Cortex of kidney (tissue), 1 donor: ENCODE data around the gene DCAF11.

Experiments used
- DNase-seq: peaks from one replicate; lab custom pipeline; 2025; lab: John Stamatoyannopoulos, UW

The DCAF11 gene

DNA sequence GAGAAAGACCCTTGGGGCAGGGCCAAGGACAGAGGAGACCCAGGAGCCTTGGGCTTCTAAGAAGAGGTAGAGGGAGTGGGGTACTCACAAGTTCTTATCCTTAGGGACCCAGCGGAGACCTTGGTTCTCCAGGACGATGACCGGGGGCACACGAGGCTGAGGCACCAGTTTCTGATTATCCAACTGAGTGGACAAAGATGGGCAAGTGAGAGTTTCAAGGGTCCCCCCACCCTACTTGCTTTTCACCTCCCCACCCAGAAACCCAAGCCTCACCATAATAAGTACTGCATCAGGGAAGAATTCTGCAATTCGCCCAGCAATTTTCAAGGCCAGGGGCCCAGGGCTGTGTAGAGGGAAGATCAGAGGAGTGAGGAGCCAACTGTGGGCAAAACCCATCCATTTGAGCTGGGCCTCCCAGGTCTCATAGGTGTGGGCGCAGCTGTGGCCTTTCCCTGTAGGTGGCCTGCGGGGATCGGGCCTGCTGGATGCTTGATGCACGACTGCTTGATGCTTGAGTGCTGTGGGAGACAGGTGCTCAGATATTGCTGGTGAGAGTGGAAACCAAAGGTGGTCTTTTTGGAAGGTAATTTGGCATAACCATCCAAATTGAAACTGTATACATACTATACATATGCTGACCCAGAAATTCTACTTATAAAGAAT lies 24.8 kb downstream of the DCAF11 start:
- DNase-seq: no peak

DNA sequence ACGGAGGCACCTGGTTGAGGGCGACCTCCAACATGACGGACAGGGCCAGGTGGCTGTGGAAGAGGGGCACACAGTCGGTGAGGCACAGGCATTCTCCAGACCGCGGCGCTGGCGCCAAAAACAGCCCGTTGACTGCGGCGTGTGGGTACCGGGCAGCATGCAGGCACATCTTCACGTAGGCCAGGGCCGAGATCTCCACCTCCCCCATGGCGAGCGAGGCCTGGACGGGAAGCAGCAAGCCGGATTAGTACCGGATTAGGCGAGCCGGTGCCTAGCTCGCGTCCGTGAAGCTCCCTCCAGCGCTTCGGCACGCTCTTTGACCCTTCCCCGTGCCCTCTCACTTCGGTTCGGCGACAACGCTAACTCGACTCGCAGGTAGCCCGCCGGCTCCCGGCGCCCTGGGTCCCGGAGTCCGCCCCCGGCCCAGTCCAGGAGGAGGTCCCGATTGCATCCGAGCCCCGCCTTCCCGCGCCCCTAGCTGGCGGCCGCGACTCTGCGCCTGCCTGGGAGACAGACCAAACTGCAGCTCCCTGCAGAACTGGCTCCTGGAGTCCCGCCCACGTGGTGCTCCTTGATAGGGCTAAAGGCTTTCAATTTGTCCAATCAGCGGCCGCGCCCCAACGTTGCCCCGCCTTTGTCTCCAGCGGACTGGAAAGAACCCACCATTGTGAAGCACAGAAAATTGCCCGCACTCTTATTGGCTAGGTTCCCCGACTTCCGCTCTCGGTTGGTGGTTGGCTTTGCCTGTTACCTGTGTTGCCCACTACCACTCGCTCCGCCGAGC lies 26.7 kb downstream of the DCAF11 start, which contains the start of gene EMC9:
TSS of gene EMC9 (minus strand) at position 495 of the 784 bp plus-strand sequence. CDS start at position 208, 287 bp downstream.
- peak; percentile 77 for DNase-seq

DNA sequence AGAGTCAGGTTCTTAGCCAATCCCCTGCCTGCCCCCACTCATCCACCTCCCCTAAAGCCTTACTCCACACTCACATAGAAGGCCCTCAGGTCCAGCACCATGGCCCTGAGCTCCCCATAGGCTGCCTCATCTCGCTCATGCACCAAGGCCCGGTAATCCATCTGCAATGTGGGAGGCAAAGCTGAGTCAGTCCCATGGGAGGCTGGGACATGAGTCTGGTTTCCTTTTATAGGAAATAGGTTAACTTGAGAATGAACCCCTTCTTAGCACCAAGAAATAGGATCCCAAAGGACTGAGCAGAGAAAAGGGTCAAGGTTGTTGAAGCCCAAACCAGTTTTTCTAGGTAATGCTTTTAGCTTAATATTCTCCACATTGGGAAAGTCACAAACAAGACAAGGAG lies 28.9 kb downstream of the DCAF11 start:
- DNase-seq: no peak

DNA sequence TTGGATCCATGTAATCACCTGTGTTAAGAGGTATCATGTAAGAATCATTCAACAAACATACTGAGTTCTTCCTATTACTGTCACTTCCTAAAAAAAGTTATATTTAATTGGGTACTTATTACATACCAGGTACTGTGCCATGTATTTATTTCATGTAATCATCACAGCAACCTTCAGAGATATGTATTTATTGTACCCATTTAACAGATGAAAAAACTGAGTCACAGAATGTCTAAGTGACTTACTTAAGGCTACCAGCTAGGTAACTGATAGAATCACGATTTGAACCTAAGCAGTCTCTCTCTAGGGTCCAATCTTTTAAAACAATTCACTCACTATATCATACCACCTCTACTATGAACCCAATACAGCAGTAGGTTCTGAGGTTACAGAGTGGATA lies 29.9 kb downstream of the DCAF11 start:
- DNase-seq: no peak

DNA sequence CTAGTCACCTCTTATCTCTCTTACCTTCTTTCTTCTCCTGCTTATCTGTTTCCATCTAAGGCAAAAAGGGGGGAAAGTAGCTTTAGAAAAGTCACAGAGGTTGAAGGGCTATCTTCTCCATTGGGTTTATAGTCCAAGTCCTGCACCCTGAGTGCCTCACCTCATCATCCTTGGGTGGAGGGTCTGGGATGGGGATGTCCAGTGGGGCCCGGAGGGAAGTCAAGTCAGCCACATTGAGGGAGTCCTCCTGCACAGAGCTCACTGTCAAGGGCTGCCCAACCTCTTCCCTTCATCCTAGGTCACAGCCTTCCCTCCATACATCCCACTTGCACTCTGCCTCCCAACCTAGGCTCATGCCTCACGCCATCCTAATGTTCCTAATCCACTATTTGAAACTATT lies 30.6 kb downstream of the DCAF11 start:
- DNase-seq: no peak

DNA sequence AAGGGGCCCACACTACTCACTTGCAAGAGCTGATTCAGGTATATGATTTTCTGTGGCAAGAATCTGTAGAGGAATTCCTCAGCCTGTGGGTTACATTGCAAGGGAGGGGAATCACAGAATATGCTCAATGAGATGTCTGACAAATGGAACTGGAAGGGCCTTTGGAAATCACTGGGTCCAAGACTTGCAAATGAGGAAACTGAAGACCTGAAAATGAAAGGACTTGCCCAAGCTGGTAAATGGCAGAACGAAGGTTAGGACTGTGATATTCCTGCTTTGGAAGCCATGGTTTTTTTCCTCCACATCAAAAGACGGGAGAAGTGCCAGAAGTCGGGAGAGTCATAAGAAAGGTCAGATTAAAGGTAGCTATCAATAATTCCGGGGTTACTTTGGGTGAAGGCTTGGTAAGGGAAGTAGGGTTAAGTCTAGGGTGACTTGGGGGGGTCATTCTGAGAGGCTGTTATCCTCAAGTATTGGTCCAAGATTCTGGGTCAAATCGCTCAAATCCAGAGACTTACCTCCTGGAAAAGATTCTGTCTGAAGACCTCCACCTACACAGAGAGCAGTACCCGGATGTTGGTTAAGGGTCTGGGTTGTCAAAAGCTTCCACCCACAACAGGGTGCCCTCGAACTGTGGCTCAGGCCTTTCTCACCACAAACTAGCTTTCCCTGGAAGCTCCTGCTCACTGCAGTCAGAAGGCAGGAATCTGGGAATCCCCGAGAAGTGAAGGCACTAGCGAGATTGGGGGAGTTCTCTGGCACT lies 31.3 kb downstream of the DCAF11 start:
- DNase-seq: no peak

DNA sequence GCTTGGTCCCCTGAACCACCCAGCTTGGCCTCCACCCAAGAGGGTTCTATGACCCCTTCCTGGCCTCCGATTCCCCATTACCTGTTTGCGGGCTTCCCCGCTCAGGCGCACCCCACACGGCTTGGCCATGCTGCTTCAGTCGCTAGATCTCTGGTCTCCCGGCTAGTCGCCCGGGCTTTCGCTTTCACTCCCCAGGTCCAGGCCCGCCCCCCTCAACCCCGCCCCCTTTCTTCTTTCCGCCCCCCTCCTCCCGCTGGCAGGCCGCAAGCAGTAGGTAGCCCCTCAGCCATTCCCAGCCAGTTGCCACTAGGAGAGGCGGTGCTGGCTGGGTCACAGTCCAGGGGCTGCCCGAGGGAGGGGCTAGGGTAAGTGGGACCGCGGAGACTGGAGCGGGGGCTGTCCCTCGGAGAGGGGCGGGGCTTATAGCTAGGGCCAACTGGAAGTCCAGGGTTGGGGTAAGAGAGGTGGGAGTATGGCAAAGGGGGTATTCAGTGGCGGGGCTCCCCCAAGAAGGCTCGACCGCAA lies 31.9 kb downstream of the DCAF11 start, which contains the start of gene PSME2:
TSS of gene PSME2 (minus strand) at position 158 of the 525 bp plus-strand sequence. CDS start at position 129, 29 bp downstream.
- no peak for DNase-seq

DNA sequence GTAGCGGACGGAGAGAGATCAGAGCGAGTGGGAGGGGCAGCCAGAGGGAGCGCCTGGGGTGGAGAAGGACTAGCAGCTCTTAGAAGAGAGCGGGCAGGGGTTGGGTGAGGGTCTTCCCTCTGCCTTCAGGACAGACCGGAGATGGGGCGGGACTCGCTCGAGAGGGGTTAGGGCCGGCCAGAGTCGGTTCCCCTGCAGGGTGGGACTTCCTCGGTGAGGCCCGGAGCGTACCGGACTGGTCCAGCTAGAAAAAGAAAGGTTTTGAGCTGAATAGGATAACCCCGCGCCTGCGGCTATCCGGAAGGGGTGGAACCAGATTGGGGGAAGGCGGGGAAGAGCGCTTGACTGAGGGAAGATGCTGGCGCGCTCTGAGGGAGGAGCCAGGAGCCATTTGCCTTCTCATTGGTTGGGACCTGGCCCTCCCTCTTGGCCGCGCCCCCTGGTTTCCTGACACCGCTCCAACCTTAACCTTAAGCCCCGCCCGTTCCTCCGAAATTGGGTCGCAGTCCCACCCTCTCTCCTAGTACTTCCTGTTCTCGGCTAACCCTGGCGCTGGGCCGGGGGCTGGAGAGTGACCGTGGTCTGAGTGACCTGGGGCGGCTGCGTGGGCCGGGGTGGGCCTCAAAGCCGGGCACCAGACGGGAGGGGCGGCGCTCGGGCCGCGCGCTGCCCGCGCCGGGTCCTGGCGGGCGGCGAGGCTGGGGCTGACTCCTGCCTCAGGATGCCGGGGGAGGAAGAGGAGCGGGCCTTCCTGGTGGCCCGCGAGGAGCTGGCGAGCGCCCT lies 32.6 kb downstream of the DCAF11 start, which contains the start of gene RNF31:
TSS of gene RNF31 (plus strand) at position 521 of the 783 bp plus-strand sequence. CDS start at position 722, 201 bp downstream.
- no peak for DNase-seq

DNA sequence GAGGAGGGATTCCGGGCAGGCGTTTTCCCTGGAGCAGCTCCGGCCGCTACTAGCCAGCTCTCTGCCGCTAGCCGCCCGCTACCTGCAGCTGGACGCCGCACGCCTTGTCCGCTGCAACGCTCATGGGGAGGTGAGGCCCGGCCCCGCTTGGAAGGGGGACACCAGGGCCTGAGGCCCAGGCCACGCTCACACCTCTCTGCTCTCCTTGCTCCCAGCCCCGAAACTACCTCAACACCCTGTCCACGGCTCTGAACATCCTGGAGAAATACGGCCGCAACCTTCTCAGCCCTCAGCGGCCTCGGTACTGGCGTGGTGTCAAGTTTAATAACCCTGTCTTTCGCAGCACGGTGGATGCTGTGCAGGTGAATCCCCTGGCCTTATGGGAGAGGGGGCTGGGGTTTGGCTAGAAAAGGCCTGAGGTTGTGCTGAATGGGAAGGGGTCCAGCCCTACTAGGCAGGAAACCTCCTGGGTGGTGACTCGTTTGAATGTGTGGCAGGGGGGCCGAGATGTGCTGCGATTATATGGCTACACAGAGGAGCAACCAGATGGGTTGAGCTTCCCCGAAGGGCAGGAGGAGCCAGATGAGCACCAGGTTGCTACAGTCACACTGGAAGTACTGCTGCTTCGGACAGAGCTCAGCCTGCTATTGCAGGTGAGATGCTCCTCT lies 33.3 kb downstream of the DCAF11 start:
- no peak for DNase-seq

DNA sequence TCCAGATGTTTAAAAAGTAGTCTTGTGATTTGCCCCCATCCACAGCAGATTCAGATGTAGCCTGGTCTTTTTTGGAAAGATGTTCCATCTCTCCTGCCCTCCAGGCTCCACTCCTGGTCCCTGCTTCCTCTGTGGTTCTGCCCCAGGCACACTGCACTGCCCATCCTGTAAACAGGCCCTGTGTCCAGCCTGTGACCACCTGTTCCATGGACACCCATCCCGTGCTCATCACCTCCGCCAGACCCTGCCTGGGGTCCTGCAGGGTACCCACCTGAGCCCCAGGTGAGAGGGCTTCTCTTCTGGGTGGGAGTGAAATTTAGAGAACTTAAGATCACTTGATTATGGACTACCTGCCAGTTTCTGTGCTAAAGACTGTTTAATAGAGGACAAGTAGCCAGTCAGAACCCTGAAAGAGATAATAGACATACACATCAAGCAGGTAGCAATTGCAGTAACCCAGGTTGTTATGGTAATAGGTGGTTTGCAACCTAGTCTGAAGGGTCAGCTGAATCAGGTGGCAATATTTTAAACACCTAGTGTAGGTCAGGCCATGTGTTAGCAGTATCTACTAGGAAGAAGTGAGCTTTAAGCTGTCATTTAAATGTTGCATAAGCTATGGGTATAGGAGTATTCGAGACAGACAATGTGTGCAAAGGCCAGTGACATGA lies 34.9 kb downstream of the DCAF11 start:
- no peak for DNase-seq

DNA sequence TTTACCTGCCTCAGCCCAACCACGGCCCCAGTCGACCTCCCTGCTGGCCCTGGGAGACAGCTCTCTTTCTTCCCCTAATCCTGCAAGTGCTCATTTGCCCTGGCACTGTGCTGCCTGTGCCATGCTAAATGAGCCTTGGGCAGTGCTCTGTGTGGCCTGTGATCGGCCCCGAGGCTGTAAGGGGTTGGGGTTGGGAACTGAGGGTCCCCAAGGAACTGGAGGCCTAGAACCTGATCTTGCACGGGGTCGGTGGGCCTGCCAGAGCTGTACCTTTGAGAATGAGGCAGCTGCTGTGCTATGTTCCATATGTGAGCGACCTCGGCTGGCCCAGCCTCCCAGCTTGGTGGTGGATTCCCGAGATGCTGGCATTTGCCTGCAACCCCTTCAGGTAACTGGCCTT lies 35.5 kb downstream of the DCAF11 start:
- no peak for DNase-seq

DNA sequence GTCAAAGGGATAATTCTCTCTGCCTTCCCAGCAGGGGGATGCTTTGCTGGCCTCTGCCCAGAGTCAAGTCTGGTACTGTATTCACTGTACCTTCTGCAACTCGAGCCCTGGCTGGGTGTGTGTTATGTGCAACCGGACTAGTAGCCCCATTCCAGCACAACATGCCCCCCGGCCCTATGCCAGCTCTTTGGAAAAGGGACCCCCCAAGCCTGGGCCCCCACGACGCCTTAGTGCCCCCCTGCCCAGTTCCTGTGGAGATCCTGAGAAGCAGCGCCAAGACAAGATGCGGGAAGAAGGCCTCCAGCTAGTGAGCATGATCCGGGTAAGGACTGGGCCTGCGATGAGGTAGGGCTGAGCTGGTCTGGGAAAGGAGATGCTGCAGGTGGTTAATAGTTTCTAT lies 36.0 kb downstream of the DCAF11 start:
- no peak for DNase-seq

DNA sequence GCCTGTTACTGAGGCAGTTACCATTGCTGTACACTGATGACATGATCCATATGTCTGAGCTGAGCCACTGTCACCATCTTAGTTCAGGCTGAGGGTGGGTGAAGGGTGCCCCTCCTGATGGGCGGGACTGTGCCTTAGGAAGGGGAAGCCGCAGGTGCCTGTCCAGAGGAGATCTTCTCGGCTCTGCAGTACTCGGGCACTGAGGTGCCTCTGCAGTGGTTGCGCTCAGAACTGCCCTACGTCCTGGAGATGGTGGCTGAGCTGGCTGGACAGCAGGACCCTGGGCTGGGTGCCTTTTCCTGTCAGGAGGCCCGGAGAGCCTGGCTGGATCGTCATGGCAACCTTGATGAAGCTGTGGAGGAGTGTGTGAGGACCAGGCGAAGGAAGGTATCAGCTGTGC lies 36.4 kb downstream of the DCAF11 start:
- DNase-seq: no peak

DNA sequence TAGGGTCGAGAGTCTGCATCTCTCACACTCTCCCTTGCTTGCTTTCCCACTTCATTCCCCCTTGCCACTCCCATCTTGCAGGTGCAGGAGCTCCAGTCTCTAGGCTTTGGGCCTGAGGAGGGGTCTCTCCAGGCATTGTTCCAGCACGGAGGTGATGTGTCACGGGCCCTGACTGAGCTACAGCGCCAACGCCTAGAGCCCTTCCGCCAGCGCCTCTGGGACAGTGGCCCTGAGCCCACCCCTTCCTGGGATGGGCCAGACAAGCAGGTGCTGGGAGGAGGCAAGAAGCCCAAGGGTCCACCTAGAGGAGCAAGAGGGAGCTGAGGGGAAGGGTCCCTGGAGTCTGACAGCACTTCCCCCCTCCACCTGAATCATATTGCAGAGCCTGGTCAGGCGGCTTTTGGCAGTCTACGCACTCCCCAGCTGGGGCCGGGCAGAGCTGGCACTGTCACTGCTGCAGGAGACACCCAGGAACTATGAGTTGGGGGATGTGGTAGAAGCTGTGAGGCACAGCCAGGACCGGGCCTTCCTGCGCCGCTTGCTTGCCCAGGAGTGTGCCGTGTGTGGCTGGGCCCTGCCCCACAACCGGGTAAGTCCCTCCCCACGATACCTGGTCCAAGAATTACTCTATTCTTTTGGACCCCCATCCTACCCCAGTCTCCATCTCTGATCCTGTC lies 37.0 kb downstream of the DCAF11 start:
- DNase-seq: no peak

DNA sequence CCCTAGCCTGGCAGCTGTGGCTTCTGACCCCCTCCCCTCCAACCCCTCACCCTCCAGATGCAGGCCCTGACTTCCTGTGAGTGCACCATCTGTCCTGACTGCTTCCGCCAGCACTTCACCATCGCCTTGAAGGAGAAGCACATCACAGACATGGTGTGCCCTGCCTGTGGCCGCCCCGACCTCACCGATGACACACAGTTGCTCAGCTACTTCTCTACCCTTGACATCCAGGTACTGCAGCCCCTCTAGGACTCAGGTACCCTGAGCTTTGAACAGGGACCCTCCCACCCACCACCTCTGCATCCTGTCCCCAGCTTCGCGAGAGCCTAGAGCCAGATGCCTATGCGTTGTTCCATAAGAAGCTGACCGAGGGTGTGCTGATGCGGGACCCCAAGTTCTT lies 40.5 kb downstream of the DCAF11 start:
- DNase-seq: no peak

DNA sequence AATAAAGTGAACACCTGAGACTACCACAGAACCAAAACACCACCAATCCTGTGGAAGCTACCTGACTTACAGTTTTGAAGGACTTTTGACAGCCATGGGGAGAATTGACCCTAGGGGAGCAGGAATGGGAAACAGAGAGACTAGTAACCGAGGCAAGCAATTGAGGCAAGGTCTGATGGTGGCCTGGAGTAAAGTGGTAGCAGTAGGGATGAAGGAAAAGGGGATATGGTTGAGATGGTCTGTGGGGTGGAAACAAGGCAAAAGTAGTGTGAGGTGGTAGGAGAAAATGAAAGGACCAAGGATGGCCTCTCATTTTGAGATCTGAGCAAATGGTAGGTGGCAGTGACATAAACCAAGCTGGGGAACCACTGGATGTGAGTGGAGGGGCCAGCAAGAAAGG lies 42.3 kb downstream of the DCAF11 start:
- no peak for DNase-seq

DNA sequence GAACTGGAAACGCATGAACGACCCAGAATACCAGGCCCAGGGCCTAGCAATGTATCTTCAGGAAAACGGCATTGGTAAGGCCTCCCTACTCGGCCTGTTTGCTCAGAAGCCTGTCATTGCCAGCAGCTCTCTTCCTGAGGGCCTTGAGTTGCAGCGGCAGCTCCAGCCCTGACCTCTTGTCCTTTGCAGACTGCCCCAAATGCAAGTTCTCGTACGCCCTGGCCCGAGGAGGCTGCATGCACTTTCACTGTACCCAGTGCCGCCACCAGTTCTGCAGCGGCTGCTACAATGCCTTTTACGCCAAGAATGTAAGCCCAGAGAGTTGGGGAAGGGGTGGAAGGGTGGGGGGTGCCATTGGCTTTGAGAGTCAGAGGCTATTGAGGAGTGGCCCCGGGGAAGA lies 42.8 kb downstream of the DCAF11 start:
- no peak for DNase-seq

DNA sequence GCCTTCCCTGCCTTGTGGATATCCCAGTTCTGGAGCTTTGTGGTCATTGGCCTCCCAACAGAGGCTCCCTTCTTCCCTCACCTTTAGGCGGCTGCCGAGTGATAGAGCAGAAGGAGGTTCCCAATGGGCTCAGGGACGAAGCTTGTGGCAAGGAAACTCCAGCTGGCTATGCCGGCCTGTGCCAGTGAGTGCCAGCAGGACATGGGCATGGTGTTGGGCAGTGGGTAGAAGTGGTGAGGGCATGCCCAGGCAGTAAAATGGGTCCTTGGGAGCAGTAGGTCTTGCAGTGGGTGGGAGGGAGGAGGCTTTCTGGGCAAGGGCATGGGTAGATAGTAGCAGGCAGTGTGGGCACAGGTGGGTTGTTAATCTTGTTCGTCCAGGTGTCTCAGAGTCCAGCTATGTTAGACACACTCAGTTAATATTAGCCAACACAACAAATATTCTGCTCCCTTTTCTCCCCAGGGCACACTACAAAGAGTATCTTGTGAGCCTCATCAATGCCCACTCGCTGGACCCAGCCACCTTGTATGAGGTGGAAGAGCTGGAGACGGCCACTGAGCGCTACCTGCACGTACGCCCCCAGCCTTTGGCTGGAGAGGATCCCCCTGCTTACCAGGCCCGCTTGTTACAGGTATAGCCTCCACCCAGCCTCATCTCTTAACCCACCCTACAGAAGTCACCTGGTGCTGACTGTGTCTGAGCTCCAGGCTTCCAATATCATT lies 45.4 kb downstream of the DCAF11 start:
- DNase-seq: no peak

DNA sequence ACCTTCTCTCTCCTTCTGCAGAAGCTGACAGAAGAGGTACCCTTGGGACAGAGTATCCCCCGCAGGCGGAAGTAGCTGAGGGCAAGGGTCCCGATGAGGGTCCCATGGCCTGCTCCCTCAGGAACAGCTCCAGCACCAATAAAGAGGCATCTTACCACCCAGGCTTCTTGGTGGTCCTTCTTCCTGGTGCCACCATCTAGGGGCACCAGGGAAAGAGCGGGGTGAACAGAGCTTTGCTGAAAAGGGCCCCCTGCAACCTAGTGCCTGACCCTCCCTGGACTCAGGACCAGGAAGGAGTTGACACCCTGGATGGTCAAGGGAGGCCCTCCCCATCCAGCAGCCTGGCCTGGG lies 45.9 kb downstream of the DCAF11 start:
- no peak for DNase-seq
